ENCODE results near the gene RPP25L.

Gene RPP25L

DNA sequence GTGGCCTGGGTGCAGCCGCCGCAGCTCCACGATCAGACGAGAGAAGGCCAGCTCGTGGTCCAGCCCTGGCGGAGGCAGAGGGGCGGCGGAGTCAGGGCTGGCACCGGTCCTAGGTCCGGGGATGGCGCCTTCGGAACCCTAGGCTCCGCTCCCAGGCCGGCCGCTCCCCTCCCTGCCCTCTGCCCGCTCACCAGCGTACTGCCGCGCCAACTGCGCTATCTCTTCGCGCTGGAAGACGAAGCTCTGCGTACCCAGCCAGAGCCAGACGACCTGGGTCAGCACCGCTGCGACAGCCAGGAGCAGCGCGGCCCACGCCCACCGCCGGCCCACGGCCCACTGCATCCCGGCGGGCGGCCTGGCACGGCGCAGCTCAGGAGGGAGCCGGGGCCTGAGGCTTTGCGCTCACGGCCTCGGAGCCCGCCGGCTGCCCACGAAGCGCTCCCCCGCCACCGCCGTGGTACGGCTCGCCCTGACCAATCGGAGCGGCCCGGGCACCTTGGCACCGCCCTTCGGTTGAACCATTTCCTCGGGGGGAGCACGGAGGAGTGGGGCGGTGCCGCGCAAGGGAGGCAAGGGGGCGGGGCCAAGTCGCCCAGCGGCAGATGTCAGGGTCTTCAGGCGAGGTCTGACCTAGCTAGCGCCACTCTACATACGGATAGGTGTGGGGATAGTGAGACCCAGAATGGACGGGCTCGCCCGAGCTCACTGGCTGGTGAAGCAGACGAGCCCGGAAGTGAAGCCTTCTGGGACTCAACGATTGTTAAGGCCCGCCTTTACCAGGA lies 25.6 kb upstream of the RPP25L start, which contains the start of gene SIGMAR1:
SIGMAR1 (minus strand) TSS at position 432 of the 782 bp plus-strand sequence; CDS start at position 342, 90 bp downstream.
- FAIRE-seq, result peak; percentile 88
- DNase-seq (ENCODE audit: low spot score), result peak; percentile 94

DNA sequence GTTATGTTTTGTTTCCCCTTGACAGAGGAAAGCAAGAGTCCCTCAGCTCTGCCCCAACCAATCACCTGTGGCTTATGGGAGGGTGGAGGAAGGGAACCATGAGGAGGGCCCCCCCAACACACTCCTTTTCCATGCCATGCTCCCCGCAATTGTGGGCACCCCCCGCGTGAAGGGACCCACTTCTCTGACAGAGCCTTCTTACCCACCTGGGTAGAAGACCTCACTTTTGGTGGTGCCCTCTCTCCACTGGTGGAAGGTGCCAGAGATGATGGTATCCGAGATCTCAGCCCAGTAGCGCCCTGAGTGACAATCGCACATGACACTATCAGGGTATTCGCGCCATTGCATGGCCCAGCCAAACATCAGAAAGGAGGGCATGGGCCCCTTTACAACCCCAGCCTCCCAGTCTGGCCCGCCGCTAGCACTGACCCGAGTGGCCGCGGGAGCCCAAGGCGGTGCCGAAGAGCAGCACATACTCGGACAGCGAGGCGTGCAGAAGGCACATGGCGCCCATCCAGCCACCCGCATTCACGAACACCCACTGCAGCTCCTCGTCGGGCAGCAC lies 25.0 kb upstream of the RPP25L start:
- DNase-seq (ENCODE audit: low spot score), result no peak
- FAIRE-seq, result no peak

DNA sequence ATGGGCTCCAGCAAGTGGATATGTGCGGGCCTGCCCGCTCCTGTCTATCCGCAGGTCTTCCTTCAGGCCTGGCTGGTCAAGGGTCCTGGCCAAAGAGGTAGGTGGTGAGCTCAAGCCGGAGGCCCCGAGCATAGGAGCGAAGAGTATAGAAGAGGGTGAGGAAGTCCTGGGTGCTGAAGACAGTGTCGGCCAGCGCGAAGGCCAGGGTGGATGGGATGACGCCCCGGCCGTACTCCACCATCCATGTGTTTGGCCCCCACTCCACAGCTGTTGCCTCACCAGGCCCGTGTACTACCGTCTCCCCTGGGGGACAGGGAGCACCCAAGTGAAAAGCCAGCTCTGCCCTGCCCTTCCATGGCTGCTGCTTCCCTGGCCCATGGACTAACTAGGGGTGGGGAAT lies 23.7 kb upstream of the RPP25L start:
- FAIRE-seq (no peak), DNase-seq (ENCODE audit: low spot score) (no peak)

DNA sequence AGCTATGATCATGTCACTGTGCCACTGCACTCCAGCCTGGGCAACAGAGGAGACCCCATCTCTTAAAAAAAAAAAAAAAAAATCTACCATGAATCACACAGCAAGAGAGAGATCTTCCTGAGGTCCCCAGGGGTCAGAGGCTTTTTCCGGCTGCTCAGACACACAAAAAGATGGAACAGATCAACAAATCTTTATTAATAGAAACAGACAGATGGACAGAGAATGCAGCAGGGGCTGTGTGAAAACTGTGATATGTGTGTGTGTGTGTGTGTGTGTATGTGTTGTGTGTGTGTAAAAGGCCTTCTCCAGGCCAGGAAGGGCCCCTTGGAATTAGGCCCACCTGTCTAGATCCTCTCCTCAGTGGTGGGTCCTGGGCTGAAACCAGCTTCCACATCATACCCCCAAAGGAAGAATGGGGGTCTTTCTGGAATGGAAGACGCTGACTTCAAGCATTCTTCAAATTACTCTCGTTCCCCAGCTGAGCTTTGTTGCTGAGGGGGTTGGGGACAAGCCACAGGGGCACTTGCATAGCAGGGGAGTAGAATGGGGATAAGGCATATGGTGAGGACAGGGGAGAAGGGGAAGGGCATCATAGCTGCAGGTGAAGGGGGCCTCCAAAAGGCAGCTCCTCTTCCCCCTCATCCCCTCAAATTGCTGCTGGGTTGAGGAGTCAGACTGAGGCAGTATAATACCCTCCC lies 22.8 kb upstream of the RPP25L start:
- FAIRE-seq (no peak), DNase-seq (ENCODE audit: low spot score) (no peak)

DNA sequence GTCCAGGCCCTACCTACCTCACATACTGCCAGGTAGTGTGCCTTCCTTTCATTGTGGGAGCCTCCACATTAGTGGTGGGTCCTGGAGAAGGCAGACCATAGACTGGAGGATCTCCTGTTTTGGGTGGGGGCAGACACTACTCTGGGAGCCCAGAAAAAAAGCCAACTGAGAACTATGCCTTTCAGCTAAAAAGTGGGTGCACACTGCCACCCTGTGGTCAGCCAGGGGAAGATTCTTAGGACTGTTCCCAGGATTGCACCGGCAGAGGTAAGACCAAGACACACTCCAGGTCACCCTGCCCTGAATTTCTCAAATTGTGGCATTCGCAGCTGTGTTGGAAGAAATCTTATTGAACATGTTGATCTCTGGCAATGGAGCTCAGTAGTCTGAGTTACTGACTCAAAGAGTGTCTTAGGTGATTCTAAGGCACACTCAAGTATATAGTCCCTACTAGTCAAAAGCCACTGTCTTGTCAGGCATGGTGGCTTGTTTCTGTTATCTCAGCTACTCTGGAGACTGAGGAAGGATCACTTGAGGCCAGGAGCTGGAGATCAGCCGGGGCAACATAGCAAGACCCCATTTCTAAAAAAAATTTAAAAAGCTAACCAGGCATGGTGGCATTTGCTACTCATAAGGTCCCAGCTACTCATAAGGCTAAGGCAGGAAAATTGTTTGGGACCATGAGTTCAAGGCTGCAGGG lies 22.1 kb upstream of the RPP25L start:
- DNase-seq (ENCODE audit: low spot score), result peak; percentile 79
- FAIRE-seq, result peak; percentile 79

DNA sequence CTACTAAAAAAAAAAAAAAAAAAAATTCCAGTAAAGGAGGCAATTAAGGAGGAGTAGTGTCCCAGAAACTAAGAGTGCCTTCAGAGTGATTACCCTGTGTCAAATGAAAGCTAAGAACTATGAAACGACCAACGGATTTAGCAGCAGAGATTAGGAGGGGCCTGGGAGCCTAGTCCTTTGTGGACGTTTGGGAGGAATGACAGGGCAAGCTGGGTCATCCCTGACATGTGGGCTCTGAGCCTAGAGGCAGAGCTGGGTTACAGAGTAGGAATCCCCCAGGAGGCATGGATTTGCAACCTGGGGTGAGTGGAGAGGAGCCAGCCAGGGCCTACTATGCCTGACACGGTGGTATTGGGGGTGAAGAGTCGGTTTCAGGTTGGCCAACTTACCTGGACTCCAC lies 21.3 kb upstream of the RPP25L start:
- DNase-seq (ENCODE audit: low spot score) (no peak), FAIRE-seq (no peak)

DNA sequence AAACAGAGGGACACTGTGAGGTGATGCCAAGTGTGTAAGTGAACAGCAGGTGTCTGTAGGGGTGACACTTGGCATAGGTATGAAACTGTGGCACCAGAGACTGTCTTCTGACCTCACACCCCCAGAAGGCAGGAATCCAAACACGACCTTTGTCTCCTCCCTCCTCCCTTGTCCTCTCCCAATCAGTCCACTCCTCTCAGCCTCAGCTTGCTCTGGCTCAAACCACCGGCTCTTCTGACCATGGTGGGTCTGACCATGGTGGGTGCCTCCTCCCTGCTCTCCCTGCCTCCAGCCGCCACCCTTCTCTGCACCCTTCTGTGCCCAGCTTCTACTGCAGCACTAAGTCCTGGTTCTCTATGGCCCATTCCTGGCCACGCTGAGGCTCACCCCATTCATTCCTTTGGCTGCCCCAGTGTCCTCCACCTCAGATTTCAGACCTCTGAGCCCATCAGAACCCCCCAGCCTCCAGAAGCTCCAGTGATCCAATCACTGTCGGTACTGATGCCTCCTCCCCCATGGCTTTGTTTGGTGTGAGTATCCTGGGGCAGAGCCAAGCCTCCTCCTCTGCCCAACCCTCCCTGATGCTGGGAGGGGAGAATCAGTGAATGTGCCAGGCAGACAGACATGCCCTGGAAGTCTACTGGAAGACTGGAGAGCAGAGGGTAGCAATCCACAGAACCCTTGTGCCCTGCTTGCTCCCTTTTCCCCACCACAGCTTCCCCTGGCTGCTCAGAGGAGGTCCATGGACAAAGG lies 18.7 kb upstream of the RPP25L start:
- no peak for FAIRE-seq
- no peak for DNase-seq (ENCODE audit: low spot score)

DNA sequence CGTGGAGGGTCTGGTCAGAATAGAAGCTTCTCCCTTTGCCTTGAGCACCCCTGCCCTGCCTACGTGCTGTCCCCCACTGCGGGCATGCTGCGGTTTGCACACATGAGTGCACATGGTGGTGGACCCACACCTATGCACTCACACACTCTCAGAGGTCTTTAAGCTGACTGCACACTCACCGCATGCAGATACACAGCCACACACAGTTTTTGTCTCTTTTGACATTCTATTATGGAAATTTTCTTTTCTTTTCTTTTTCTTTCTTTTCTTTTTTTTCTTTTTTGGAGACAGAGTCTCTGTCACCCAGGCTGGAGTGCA lies 17.6 kb upstream of the RPP25L start:
- DNase-seq (ENCODE audit: low spot score), result no peak
- peak; percentile 78 for FAIRE-seq

DNA sequence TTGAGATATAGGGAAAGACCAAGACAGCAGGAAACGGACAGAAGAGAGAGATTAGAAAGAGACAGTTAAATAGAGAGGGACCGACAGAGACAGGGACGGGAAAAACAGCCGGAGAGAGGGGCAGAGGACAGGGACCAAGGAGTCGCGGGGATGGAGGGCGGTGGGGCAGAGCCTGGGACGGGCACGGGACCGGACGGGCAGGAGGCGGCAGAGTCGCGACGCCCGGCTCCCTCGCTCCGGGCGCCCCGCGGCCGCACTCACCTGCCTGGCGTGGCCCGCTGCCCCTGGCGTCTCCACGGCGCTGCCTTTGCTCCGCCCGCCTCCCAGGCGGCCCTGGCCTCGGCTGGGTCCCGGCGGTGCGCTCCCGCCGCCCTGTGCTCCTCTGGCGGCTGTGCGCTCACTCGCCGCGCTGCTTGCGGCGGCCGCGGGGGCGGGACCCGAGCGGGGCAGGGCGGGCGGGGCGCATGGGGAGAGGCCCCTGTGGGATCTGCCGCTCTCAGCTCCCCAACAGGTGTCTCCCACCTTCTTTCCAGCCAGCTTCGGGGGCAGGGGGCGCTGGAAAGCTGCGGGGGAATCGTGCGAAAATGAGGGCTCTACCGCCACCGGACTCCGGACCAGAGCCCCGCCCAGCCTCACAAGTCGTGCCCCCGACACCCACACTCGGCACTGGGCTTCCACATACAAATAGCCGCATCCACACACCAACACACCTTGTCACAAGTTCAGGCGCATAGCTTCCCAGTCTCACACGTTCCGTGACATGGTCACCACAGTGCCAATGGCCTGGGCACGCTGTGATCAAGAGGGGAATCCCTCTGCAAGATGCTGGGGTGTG lies 17.0 kb upstream of the RPP25L start, which contains the start of gene ARID3C:
ARID3C (minus strand) TSS at position 411 of the 835 bp plus-strand sequence. CDS start 1,052 bp downstream, outside the sequence.
- peak; percentile 82 for FAIRE-seq
- DNase-seq (ENCODE audit: low spot score), result peak; percentile 67

DNA sequence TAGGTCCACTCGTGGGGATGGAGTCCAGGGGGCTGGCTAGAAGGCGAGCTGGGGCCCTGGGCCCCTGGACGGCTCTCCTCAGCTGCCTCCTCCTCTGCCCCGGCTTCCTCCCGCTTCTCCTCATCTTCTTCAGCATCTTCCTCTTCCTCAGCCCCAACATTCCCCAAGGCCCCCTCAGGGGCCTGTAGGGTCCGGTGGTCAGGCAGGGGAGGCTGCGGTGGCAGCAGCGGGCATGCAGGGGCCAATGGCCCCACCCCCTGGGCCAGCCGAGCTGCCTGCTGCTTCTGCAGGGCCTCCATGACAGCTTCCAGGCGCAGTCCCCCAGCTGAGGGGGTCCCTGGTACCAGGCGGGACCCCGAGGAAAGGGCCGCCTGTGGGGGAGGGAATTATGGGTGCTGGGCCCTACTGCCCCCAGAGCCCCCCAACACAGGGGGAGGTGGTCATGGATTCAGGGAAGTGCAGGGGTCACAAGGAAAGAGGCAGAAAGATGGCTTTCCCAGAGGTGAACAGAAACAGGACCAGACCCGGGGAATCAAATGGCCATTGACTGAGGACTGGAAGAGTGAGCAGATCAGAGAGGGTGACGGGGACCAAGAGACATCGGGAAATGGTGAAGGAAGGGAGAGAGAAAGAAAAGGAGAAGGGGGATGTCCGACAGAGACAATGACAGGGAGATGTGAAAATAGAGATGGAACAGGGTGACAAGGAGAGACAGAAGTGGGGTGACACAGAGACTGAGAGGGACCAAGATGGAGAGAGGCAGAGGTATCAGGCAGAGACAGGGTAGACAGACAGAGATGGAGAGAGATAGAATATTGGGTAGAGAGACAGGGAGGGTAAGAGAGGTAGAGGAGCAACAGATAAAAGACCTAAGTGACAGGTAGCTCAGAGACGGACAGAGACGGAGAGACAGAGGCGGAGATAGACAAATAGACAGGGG lies 16.1 kb upstream of the RPP25L start:
- FAIRE-seq, result no peak
- no peak for DNase-seq (ENCODE audit: low spot score)

DNA sequence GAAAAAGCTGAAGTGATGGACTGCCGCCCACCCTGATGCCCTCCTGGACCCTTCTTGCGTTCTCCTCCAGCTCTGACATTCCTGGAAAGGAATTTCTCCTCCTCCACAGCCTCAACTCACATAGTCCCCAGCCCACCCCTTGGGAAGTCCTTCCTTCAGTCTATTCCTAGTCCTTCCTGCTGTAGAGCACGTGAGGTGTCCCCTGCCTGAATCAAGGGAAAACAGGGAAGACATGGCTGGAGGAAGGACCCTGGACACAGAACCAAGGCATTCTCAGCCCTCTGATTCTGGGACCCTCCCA lies 13.2 kb upstream of the RPP25L start:
- DNase-seq (ENCODE audit: low spot score) (no peak), FAIRE-seq (no peak)

DNA sequence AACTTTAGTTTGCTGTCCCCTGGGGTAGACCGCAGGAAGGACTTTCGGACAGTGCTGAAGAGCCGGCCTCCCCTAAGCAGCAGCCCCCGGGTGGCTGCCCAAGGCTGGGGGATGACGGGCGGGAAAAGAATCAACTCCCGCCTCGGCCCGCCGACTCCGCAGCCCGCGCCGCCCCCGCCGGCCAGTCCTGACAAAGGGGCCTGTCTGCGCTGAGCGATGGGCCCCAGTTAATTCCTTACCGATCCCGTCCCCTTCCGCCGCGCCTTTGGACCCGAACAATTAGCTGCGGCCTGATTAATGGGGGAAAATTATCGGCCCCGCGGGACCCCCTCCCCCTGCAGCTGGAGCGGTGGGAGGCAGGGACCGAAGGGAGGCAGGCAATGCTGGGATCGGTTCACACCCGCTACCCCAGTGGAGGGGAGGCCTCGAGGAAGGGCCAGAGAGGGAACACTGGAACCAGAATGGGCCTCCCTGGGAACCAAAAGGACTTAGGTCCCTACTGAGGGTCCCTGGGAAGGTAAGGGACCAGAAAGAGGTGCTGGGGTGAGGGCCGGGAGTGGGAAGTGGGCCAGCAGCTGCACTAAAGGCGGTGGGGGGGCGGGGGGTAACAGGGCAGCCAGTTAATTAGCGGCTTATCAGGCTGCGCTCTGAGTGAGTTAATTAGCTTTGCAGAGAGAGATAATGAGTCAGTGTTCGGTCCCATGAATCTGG lies 12.7 kb upstream of the RPP25L start:
- FAIRE-seq (no peak), DNase-seq (ENCODE audit: low spot score) (no peak)

DNA sequence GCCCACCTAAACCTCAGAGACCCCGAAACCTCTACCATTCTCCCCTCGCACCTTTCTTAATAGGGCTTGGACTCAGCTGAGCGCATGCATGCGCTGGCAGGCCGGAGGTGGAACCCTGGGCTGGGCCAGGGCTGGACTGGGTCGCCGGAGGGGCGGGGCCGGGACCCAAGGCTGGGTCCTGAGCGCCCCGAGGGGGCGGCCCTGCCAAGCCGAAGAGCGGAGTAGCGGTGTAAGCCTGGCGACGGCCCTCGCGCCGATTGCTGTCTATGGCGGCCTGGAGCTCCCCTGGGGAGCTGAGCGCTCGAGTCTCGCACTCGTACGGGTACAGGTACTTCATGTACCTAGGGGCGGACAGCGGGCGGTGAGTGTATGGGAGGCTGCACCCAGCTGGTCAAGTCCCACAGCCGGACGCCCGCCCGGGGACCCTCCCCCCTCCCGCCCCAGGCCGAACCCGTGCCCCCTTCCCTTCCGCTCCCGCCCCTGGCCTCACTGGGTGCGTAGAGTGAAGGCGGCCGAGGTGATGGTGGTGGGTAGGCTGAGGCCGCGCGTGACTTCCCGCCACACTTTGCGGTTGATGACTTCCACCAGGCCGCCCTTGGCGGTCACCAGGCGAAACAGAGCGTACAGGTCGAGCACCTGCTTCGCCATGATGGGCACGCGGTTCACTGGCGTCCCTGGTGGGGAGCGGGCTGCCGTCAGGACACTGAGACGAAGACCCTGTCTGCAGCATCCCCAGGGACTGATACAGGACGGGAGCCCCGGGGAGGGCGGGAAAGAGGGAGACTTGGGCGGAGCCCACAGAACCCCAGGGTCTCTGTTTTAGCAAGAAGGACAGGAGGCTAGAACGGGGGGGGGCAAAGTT lies 11.7 kb upstream of the RPP25L start:
- no peak for DNase-seq (ENCODE audit: low spot score)
- FAIRE-seq, result no peak

DNA sequence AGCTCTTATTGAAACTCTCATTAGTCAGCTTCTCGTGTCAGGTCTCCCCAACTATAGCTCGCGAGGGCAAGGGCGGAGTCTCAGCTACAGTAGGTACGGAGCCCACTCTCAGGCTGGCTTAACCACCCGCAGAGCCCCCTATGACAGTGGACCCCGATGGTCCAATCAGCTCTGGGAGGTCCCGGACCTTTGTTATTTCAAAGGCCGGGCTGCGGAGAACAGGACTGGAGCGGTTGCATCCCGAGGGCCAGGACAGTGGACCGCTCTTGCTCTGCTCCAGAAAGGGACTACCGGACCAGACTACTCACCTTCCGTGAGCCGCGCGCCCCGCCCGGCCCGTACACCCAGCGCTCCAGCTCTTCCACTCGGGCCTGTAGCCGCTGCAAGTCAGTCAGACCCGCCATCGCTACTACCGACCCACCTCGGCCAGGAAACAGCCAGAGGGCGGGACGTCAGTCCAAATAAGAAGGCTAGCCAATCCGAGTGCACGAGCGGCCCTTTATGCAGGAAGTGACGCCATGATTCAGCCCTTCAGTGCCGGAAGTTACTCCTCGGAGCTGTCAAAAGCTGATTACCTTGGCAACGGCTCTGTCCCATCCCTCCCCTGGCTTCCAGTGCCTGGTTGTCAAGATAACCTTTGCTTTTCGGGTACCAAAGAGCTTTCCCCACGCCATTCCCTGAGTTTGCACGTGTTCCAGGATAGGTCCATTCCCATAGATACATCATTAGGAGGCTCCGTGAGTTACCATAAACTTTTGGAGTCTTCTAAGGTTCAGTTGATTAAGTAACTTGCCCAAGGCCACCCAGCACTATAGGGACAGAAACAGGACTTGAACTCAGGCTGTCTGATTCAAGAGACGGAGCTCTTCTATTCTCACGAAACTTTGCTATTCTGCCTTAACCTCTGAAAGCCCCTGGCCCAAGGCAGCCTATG lies 8.4 kb upstream of the RPP25L start, which contains the start of gene DCTN3:
DCTN3 (minus strand) TSS at position 435 of the 934 bp plus-strand sequence; CDS start at position 404, 31 bp downstream.
- FAIRE-seq (peak; percentile 77), DNase-seq (ENCODE audit: low spot score) (peak; percentile 98)

DNA sequence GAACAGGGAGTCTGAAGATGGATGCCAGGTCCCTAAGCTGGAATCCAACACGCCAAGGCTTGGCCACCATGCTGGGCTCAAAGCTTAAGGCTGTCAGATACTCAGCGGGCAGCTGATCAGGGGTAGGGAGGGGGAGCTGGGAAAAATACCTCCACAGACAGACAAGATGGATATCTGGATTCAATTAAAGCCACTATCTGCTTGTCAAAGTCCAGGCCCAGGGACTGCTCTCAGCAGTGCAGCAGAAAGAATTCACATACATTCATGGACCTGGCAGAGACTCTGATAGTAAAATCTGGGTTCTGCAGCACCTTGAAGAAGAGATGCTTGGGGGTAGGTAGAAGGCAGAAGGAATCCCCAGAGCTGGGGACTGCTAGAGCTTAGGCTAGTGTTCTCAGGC lies 3.2 kb upstream of the RPP25L start:
- DNase-seq (ENCODE audit: low spot score) (no peak), FAIRE-seq (no peak)

DNA sequence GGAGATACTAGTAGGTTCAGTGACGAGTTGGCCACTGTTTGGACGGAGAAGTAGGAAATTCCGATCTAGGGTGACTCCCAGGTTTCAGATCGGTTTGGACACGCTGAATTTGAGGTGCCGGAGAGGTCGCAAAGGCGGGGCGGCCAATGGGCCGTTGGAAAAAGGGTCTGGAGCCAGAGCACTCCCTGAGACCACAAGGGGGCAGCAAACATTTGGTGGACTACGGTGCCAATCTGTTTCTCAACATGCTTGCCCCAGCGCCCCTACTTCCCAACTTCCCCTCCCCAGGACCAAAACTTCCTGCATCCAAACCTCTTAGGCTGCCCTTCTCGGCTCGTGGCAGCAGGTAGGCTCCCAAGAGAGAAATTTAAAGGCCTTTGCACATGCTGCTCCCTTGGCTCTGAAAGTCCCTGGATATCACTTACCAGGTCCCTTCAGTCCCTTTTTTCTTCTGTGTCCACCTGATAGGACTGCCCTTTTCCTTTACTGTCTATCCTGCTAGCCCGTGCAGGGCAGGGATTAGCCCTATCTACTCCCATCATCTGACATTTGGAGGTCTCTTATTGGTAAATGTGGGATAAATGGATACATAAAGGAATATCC lies 992 bp upstream of the RPP25L start:
- DNase-seq (ENCODE audit: low spot score), result peak; percentile 89
- FAIRE-seq, result no peak
